ENCODE measurements around the gene FDX2.

DNA sequence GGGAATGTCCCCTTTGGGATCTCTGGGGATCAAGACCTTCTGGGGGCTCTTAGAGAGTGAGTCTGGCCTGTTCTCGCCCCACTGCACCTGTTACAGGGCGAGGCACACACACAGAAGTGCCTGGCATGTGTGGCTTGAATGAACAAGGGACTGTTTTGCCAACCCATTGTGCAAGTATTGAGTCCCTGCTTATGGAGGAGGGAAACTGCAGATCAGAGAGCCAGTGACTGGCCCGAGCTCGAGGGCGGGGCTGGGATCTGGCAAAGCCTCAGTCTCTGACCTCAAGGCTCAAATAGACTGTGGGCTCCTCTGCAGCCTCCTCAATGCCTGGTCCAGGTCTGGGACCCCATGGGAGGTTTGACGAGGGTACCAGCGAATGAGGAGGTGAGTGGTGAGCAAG, 12.0 kb upstream of the FDX2 start:
- TF ChIP-seq SP2 (CRISPR knock-in tag; IDR thresholded peaks at IDR 0.05), result no peak
- TF ChIP-seq, protein P1, sequence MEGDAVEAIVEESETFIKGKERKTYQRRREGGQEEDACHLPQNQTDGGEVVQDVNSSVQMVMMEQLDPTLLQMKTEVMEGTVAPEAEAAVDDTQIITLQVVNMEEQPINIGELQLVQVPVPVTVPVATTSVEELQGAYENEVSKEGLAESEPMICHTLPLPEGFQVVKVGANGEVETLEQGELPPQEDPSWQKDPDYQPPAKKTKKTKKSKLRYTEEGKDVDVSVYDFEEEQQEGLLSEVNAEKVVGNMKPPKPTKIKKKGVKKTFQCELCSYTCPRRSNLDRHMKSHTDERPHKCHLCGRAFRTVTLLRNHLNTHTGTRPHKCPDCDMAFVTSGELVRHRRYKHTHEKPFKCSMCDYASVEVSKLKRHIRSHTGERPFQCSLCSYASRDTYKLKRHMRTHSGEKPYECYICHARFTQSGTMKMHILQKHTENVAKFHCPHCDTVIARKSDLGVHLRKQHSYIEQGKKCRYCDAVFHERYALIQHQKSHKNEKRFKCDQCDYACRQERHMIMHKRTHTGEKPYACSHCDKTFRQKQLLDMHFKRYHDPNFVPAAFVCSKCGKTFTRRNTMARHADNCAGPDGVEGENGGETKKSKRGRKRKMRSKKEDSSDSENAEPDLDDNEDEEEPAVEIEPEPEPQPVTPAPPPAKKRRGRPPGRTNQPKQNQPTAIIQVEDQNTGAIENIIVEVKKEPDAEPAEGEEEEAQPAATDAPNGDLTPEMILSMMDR (CRISPR knock-in tag; IDR thresholded peaks at IDR 0.05), result no peak
- TF ChIP-seq TBL1XR1 (IDR thresholded peaks at IDR 0.05; ENCODE audit: borderline replicate concordance, low read length, partially characterized antibody), result no peak
- TF ChIP-seq, protein P2, sequence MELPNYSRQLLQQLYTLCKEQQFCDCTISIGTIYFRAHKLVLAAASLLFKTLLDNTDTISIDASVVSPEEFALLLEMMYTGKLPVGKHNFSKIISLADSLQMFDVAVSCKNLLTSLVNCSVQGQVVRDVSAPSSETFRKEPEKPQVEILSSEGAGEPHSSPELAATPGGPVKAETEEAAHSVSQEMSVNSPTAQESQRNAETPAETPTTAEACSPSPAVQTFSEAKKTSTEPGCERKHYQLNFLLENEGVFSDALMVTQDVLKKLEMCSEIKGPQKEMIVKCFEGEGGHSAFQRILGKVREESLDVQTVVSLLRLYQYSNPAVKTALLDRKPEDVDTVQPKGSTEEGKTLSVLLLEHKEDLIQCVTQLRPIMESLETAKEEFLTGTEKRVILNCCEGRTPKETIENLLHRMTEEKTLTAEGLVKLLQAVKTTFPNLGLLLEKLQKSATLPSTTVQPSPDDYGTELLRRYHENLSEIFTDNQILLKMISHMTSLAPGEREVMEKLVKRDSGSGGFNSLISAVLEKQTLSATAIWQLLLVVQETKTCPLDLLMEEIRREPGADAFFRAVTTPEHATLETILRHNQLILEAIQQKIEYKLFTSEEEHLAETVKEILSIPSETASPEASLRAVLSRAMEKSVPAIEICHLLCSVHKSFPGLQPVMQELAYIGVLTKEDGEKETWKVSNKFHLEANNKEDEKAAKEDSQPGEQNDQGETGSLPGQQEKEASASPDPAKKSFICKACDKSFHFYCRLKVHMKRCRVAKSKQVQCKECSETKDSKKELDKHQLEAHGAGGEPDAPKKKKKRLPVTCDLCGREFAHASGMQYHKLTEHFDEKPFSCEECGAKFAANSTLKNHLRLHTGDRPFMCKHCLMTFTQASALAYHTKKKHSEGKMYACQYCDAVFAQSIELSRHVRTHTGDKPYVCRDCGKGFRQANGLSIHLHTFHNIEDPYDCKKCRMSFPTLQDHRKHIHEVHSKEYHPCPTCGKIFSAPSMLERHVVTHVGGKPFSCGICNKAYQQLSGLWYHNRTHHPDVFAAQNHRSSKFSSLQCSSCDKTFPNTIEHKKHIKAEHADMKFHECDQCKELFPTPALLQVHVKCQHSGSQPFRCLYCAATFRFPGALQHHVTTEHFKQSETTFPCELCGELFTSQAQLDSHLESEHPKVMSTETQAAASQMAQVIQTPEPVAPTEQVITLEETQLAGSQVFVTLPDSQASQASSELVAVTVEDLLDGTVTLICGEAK (IDR thresholded peaks at IDR 0.05), result no peak
- TF ChIP-seq, protein P2 (CRISPR knock-in tag; IDR thresholded peaks at IDR 0.05), result no peak
- no peak for TF ChIP-seq ZBTB38 (CRISPR knock-in tag; IDR thresholded peaks at IDR 0.05)
- TF ChIP-seq NPAS2 (CRISPR knock-in tag; IDR thresholded peaks at IDR 0.05; ENCODE audit: borderline replicate concordance), result no peak
- TF ChIP-seq ZIK1 (CRISPR knock-in tag; IDR thresholded peaks at IDR 0.05; ENCODE audit: borderline replicate concordance, low read depth), result no peak
- TF ChIP-seq ZNF317 (CRISPR knock-in tag; IDR thresholded peaks at IDR 0.05), result no peak
- TF ChIP-seq RAD51 (IDR thresholded peaks at IDR 0.05; ENCODE audit: borderline replicate concordance), result no peak
- TF ChIP-seq, protein P3, sequence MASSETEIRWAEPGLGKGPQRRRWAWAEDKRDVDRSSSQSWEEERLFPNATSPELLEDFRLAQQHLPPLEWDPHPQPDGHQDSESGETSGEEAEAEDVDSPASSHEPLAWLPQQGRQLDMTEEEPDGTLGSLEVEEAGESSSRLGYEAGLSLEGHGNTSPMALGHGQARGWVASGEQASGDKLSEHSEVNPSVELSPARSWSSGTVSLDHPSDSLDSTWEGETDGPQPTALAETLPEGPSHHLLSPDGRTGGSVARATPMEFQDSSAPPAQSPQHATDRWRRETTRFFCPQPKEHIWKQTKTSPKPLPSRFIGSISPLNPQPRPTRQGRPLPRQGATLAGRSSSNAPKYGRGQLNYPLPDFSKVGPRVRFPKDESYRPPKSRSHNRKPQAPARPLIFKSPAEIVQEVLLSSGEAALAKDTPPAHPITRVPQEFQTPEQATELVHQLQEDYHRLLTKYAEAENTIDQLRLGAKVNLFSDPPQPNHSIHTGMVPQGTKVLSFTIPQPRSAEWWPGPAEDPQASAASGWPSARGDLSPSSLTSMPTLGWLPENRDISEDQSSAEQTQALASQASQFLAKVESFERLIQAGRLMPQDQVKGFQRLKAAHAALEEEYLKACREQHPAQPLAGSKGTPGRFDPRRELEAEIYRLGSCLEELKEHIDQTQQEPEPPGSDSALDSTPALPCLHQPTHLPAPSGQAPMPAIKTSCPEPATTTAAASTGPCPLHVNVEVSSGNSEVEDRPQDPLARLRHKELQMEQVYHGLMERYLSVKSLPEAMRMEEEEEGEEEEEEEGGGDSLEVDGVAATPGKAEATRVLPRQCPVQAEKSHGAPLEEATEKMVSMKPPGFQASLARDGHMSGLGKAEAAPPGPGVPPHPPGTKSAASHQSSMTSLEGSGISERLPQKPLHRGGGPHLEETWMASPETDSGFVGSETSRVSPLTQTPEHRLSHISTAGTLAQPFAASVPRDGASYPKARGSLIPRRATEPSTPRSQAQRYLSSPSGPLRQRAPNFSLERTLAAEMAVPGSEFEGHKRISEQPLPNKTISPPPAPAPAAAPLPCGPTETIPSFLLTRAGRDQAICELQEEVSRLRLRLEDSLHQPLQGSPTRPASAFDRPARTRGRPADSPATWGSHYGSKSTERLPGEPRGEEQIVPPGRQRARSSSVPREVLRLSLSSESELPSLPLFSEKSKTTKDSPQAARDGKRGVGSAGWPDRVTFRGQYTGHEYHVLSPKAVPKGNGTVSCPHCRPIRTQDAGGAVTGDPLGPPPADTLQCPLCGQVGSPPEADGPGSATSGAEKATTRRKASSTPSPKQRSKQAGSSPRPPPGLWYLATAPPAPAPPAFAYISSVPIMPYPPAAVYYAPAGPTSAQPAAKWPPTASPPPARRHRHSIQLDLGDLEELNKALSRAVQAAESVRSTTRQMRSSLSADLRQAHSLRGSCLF (CRISPR knock-in tag; IDR thresholded peaks at IDR 0.05; ENCODE audit: borderline replicate concordance), result no peak
